GM12878 (cell line): ENCODE data around the gene NLGN3. TPM values are rescaled to one million over a fixed set of nuclear protein-coding genes. Genes with fewer than 3 reads are reported as not detected.
A peak's percentile ranks its signal among the peaks of the same experiment; 100 is the strongest.

Experiments used
- ATF7 ChIP-seq: fragments of 450-650 bp; IDR thresholded peaks from 2 replicates; pipeline ENCODE4 v1.6.1; 2016; ENCODE audit warnings: low read depth, mild to moderate bottlenecking
- BHLHE40 ChIP-seq, 2 experiments: fragments of 450-650 bp in 1 of 2; IDR thresholded peaks; 2 replicates each; pipeline ENCODE4 v1.6.1; 2011 to 2017; ENCODE audit warnings: low read depth in 2 of 2, borderline replicate concordance in 1 of 2, improper control_type of control experiment in 1 of 2, low read length in 1 of 2, mild to moderate bottlenecking in 1 of 2
- CREB1 ChIP-seq: IDR thresholded peaks from 2 replicates; pipeline ENCODE4 v1.6.1; 2012; ENCODE audit warnings: low read depth, mild to moderate bottlenecking, inconsistent platforms
- EGR1 ChIP-seq, 2 experiments: IDR thresholded peaks; 1 replicate in 1 of 2; 2 replicates in 1 of 2; pipeline ENCODE4 v1.6.1; 2011 to 2012; ENCODE audit warnings: low read depth in 2 of 2, low read length in 2 of 2, borderline replicate concordance in 1 of 2, mild to moderate bottlenecking in 1 of 2, moderate library complexity in 1 of 2
- HDAC6 ChIP-seq: fragments of 200-600 bp; sonication (generic); IDR thresholded peaks from one replicate; pipeline ENCODE4 v1.8.0; 2017; ENCODE audit warnings: antibody characterized with exemption; ENCODE audit not compliant: unreplicated experiment
- HSF1 ChIP-seq: fragments of 150-350 bp; IDR thresholded peaks from 2 replicates; pipeline ENCODE4 v1.6.1; 2014; ENCODE audit warnings: mild to moderate bottlenecking, low read depth, low read length
- IKZF1 ChIP-seq: fragments of 450-650 bp; conservative IDR thresholded peaks from 2 replicates; pipeline ENCODE4 v1.6.1; 2017; ENCODE audit warnings: antibody characterized with exemption, mild to moderate bottlenecking
- MEF2A ChIP-seq: IDR thresholded peaks from 2 replicates; pipeline ENCODE4 v1.6.1; 2011; ENCODE audit warnings: low read depth, mild to moderate bottlenecking, low read length, moderate library complexity; ENCODE audit not compliant: insufficient read depth
- MEF2B ChIP-seq: fragments of 450-650 bp; IDR thresholded peaks from 2 replicates; pipeline ENCODE4 v1.6.1; 2018; ENCODE audit warnings: mild to moderate bottlenecking, moderate library complexity; ENCODE audit not compliant: partially characterized antibody, poor library complexity, severe bottlenecking
- MYB ChIP-seq: fragments of 150-350 bp; IDR thresholded peaks from 2 replicates; pipeline ENCODE4 v1.6.1; 2014; ENCODE audit warnings: mild to moderate bottlenecking, low read depth, low read length, borderline replicate concordance
- POLR2A ChIP-seq: IDR thresholded peaks from 2 replicates; pipeline ENCODE4 v1.6.1; 2011; ENCODE audit warnings: low read depth, mild to moderate bottlenecking, low read length
- SMC3 ChIP-seq: IDR thresholded peaks from 2 replicates; pipeline ENCODE4 v1.6.1; 2011; ENCODE audit warnings: low read length, improper control_type of control experiment, borderline replicate concordance
- TAF1 ChIP-seq: IDR thresholded peaks from 2 replicates; pipeline ENCODE4 v1.6.1; 2011; ENCODE audit warnings: mild to moderate bottlenecking, low read depth, low read length, borderline replicate concordance
- TBL1XR1 ChIP-seq: IDR thresholded peaks from 2 replicates; pipeline ENCODE4 v1.6.1; 2012; ENCODE audit warnings: low read depth, low read length, improper control_type of control experiment
- polyA plus RNA-seq, 11 experiments: library from polyadenylated mRNA; depleted of rRNA in 4 of 11; unstranded in 6 of 11; stranded (reverse) in 5 of 11; fragments of >200 nt; fragmentation: Nextera tagmentation in 4 of 11; fragmentation: Illumina TruSeq in 1 of 11; extraction: Ambion mirVana in 4 of 11; extraction: Trizol in 1 of 11; gene quantifications; 1 replicate in 1 of 11; 2 replicates in 10 of 11; pipeline versions ENCODE4 v1.2.1 to v1.2.3, GENCODE V29; 2011 to 2016; ENCODE audit warnings: inconsistent platforms in 2 of 11, missing spikeins in 2 of 11, low read depth in 1 of 11
- total RNA-seq, 4 experiments: library from RNA; depleted of rRNA in 3 of 4; stranded (reverse); fragments of >200 nt in 3 of 4; fragmentation: Illumina TruSeq in 1 of 4; extraction: Trizol in 1 of 4; gene quantifications; 2 replicates each; pipeline versions ENCODE4 v1.2.1 to v1.2.3, GENCODE V29; 2013 to 2021
- TF ChIP-seq, protein P1 (sequence below): fragments of 450-650 bp; IDR thresholded peaks from 2 replicates; pipeline ENCODE4 v1.6.1; 2016; ENCODE audit warnings: mild to moderate bottlenecking, moderate library complexity, borderline replicate concordance
- TF ChIP-seq, protein P2 (sequence below): fragments of 450-650 bp; formaldehyde crosslinking; IDR thresholded peaks from 2 replicates; pipeline ENCODE4 v1.4.0; 2020; ENCODE audit warnings: mild to moderate bottlenecking, moderate library complexity
- TF ChIP-seq, protein P3 (sequence below): fragments of 450-650 bp; IDR thresholded peaks from 2 replicates; pipeline ENCODE4 v1.6.1; 2018; ENCODE audit warnings: mild to moderate bottlenecking, low read depth, moderate library complexity; ENCODE audit not compliant: partially characterized antibody

Gene NLGN3
- total and polyA plus RNA-seq, 10 of the 15 experiments (the other 5 are each of a cell fraction or from before 2014, with no cell fraction given): 0.07 to 0.73 (median 0.28) TPM

DNA sequence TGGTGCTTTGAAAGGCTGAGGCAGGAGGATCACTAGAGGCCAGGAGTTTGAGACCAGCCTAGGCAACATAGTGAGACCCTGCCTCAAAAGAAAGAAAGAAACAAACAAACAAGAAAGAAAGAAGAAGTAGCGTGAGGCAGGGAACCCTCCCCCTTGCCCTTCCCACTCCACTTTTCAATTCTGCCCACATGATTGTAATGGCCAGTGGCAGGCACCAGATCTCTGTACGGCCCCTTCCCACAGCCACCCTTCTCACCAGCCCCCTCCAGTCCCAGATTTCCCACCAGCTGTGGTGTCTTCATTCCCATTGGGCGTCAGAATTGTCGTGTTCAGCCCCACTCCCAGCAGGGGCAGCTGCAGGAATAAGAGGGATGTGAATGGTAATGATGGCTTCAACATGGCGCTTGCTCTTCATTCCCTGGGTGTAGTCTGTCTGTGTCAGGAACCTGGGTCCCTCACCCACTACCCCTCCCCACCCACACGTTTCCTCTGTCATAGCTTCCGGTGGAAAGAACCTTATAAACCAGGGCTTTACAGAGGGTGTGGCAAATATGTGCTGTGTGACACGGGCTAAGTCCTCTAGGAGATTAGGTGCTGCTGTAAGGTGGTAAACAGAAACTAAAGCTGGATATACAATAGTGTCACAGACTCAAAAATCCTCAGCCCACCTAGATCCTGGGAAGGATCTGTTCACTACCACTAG lies 33.3 kb upstream of the NLGN3 start, which contains the start of gene IL2RG (continued):
- TF ChIP-seq TAF1: peak; percentile 70; the same call in 1 of the 2 replicates
- TF ChIP-seq, protein P1, sequence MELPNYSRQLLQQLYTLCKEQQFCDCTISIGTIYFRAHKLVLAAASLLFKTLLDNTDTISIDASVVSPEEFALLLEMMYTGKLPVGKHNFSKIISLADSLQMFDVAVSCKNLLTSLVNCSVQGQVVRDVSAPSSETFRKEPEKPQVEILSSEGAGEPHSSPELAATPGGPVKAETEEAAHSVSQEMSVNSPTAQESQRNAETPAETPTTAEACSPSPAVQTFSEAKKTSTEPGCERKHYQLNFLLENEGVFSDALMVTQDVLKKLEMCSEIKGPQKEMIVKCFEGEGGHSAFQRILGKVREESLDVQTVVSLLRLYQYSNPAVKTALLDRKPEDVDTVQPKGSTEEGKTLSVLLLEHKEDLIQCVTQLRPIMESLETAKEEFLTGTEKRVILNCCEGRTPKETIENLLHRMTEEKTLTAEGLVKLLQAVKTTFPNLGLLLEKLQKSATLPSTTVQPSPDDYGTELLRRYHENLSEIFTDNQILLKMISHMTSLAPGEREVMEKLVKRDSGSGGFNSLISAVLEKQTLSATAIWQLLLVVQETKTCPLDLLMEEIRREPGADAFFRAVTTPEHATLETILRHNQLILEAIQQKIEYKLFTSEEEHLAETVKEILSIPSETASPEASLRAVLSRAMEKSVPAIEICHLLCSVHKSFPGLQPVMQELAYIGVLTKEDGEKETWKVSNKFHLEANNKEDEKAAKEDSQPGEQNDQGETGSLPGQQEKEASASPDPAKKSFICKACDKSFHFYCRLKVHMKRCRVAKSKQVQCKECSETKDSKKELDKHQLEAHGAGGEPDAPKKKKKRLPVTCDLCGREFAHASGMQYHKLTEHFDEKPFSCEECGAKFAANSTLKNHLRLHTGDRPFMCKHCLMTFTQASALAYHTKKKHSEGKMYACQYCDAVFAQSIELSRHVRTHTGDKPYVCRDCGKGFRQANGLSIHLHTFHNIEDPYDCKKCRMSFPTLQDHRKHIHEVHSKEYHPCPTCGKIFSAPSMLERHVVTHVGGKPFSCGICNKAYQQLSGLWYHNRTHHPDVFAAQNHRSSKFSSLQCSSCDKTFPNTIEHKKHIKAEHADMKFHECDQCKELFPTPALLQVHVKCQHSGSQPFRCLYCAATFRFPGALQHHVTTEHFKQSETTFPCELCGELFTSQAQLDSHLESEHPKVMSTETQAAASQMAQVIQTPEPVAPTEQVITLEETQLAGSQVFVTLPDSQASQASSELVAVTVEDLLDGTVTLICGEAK: peak; percentile 34; the same call in 1 of the 2 replicates
- peak; percentile 92 for TF ChIP-seq CREB1
- peak; percentile 91 for TF ChIP-seq POLR2A
- no peak for TF ChIP-seq MEF2A
- no peak for TF ChIP-seq HSF1
- peak; percentile 72; the same call in 1 of the 2 replicates for TF ChIP-seq IKZF1
- peak; percentile 4; the same call in 1 of the 2 replicates for TF ChIP-seq SMC3
- TF ChIP-seq ATF7: peak; percentile 78
- no peak for TF ChIP-seq TBL1XR1
- no peak for TF ChIP-seq HDAC6
- TF ChIP-seq, protein P2, sequence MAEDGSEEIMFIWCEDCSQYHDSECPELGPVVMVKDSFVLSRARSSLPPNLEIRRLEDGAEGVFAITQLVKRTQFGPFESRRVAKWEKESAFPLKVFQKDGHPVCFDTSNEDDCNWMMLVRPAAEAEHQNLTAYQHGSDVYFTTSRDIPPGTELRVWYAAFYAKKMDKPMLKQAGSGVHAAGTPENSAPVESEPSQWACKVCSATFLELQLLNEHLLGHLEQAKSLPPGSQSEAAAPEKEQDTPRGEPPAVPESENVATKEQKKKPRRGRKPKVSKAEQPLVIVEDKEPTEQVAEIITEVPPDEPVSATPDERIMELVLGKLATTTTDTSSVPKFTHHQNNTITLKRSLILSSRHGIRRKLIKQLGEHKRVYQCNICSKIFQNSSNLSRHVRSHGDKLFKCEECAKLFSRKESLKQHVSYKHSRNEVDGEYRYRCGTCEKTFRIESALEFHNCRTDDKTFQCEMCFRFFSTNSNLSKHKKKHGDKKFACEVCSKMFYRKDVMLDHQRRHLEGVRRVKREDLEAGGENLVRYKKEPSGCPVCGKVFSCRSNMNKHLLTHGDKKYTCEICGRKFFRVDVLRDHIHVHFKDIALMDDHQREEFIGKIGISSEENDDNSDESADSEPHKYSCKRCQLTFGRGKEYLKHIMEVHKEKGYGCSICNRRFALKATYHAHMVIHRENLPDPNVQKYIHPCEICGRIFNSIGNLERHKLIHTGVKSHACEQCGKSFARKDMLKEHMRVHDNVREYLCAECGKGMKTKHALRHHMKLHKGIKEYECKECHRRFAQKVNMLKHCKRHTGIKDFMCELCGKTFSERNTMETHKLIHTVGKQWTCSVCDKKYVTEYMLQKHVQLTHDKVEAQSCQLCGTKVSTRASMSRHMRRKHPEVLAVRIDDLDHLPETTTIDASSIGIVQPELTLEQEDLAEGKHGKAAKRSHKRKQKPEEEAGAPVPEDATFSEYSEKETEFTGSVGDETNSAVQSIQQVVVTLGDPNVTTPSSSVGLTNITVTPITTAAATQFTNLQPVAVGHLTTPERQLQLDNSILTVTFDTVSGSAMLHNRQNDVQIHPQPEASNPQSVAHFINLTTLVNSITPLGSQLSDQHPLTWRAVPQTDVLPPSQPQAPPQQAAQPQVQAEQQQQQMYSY (CRISPR knock-in tag): no peak
- TF ChIP-seq, protein P3, sequence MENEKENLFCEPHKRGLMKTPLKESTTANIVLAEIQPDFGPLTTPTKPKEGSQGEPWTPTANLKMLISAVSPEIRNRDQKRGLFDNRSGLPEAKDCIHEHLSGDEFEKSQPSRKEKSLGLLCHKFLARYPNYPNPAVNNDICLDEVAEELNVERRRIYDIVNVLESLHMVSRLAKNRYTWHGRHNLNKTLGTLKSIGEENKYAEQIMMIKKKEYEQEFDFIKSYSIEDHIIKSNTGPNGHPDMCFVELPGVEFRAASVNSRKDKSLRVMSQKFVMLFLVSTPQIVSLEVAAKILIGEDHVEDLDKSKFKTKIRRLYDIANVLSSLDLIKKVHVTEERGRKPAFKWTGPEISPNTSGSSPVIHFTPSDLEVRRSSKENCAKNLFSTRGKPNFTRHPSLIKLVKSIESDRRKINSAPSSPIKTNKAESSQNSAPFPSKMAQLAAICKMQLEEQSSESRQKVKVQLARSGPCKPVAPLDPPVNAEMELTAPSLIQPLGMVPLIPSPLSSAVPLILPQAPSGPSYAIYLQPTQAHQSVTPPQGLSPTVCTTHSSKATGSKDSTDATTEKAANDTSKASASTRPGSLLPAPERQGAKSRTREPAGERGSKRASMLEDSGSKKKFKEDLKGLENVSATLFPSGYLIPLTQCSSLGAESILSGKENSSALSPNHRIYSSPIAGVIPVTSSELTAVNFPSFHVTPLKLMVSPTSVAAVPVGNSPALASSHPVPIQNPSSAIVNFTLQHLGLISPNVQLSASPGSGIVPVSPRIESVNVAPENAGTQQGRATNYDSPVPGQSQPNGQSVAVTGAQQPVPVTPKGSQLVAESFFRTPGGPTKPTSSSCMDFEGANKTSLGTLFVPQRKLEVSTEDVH: no peak
- peak; percentile 70 to 76 for TF ChIP-seq BHLHE40 (IDR thresholded peaks at IDR 0.05; ENCODE audit: borderline replicate concordance in 1 of 2, low read depth in 2 of 2, low read length in 1 of 2)
- no peak for TF ChIP-seq MEF2B
- no peak for TF ChIP-seq MYB
- TF ChIP-seq EGR1 (IDR thresholded peaks at IDR 0.05; ENCODE audit: borderline replicate concordance in 1 of 2, low read depth in 2 of 2, low read length in 2 of 2): peak in 1 of 2 experiments; percentile 91; a peak in 2 of 3 replicates
